ENCODE measurements around the gene DOCK8.

DNA sequence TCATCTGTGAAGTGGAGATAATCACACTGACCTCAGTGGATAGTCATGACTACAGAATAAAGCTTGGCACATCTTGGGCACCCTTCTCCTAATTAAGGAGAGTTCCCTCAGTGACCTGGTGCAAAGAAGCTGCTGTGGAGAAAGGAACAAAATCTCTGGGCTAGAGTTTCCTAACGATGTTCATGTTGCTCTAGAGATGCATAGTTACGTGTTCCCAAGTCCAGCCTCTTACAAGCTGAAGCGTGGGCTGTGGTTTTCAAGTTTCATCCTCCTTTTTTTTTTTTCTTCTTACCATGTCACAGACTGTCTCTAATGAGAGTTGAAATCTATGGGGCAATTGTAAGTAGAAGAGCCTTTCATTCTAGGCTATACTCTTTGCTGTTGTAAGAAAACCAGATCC is 113.8 kb downstream of the DOCK8 start:
- TF ChIP-seq, protein P1, sequence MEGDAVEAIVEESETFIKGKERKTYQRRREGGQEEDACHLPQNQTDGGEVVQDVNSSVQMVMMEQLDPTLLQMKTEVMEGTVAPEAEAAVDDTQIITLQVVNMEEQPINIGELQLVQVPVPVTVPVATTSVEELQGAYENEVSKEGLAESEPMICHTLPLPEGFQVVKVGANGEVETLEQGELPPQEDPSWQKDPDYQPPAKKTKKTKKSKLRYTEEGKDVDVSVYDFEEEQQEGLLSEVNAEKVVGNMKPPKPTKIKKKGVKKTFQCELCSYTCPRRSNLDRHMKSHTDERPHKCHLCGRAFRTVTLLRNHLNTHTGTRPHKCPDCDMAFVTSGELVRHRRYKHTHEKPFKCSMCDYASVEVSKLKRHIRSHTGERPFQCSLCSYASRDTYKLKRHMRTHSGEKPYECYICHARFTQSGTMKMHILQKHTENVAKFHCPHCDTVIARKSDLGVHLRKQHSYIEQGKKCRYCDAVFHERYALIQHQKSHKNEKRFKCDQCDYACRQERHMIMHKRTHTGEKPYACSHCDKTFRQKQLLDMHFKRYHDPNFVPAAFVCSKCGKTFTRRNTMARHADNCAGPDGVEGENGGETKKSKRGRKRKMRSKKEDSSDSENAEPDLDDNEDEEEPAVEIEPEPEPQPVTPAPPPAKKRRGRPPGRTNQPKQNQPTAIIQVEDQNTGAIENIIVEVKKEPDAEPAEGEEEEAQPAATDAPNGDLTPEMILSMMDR (IDR thresholded peaks at IDR 0.05): no peak
- TF ChIP-seq POLR2A (IDR thresholded peaks at IDR 0.05): no peak
